Gastrocnemius medialis (tissue), 4 donors: ENCODE data around the gene RABGAP1L.

Experiments used
- POLR2A ChIP-seq, 2 donors: fragments of 450-650 bp; IDR thresholded peaks; one replicate each; pipeline ENCODE4 v1.6.1; 2017; ENCODE audit warnings: antibody characterized with exemption in 2 of 2, mild to moderate bottlenecking in 2 of 2, moderate library complexity in 2 of 2
- TF ChIP-seq, protein P1 (sequence below), 5 experiments: fragments of 450-650 bp in 3 of 5; fragments of 200-600 bp in 2 of 5; sonication (generic) in 2 of 5; IDR thresholded peaks in 4 of 5; conservative IDR thresholded peaks in 1 of 5; 1 replicate in 4 of 5; 2 replicates in 1 of 5; pipeline ENCODE4 v1.5.1; 2016 to 2019; ENCODE audit warnings: antibody characterized with exemption in 5 of 5, mild to moderate bottlenecking in 3 of 5, moderate library complexity in 3 of 5

DNA sequence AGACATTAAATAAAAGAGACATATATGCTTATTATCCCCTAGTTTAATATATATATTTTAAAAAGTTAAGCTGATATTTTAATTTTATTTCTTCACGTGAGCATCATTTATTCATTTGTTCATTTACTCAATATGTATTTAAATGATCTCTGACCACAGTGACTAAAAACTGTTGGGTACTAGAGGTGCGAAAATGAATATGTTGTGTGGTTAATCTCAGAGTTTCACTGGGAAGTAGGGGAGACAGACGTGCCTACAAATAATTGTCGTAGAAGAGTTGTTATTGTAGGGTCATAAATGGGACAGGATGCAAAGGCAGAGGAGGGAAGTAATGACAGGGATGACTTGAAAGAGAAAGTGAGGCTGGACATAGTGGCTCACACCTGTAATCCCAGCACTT lies 627.4 kb downstream of the RABGAP1L start:
- TF ChIP-seq, protein P1, sequence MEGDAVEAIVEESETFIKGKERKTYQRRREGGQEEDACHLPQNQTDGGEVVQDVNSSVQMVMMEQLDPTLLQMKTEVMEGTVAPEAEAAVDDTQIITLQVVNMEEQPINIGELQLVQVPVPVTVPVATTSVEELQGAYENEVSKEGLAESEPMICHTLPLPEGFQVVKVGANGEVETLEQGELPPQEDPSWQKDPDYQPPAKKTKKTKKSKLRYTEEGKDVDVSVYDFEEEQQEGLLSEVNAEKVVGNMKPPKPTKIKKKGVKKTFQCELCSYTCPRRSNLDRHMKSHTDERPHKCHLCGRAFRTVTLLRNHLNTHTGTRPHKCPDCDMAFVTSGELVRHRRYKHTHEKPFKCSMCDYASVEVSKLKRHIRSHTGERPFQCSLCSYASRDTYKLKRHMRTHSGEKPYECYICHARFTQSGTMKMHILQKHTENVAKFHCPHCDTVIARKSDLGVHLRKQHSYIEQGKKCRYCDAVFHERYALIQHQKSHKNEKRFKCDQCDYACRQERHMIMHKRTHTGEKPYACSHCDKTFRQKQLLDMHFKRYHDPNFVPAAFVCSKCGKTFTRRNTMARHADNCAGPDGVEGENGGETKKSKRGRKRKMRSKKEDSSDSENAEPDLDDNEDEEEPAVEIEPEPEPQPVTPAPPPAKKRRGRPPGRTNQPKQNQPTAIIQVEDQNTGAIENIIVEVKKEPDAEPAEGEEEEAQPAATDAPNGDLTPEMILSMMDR (IDR thresholded peaks at IDR 0.05 in 4 of 5, conservative IDR thresholded peaks at IDR 0.05 in 1 of 5), result no peak
- no peak for TF ChIP-seq POLR2A (IDR thresholded peaks at IDR 0.05)
